GM19372 (cell line): ENCODE measurements around the gene ZNF578.
"Not testable (repeated sequence)": the region's sequence is repeated elsewhere in the genome, so short reads cannot be mapped to it uniquely, and the experiment has no call there.

Experiments used
- ATAC-seq: cut with Tn5 transposase; IDR thresholded peaks from one replicate; pipeline ENCODE4 v1.9.1; 2021; ENCODE audit warnings: mild to moderate bottlenecking, low read depth, moderate library complexity; ENCODE audit not compliant: unreplicated experiment

The ZNF578 gene

GRCh38 chr19:52453324-52454094 lies at the start of gene ZNF578:
Gene ZNF578, plus strand, starts transcription at chr19:52453553. Its CDS starts 48,293 bp downstream, at chr19:52501846.
- ATAC-seq, result no peak

DNA sequence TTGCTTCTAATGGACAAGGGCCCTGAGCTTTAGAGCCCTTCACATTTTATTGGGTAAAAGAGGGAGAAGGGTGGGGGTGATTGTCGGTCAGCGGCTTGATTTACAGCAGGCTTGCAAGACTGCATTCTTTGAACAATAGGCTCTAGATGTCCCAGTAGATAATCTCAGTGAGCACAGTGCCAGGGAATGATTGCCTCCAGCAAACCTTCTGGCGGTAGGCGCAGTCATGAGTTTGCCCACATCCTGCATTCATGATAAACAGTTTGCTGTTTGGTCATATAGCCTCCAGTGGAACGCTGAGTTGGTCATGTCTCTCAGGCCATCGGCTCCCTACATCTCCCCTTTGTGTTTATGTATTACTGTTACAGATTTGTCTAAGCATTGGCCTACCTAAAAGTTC lies 43.1 kb upstream of the ZNF578 start:
- ATAC-seq, result no peak

GRCh38 chr19:52415711-52416110 lies 37.6 kb upstream of the ZNF578 start:
- no peak for ATAC-seq

DNA sequence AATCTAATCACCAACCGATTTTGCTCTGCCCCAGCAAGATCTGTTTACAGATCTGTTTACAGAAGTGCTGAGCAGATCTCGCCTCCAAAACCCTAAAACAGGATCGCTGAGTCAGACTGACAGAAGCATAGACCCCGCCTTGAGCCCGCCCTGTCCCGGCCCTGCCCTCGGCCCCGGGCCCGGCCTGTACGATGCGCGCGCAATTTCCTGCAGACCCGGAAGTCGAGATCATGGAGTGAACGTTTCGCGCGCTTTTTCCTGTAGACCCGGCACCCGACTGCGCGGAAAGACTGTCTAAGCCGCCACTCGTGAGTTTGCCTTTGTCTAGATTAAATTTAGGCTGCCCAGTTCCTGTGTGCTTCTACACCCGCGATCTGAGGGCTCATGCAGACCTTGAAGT lies 24.4 kb upstream of the ZNF578 start, which contains the start of gene ZNF534:
Gene ZNF534, plus strand, starts transcription at position 212 of the 400 bp plus-strand sequence. CDS start 2,327 bp downstream, outside the sequence.
- no peak for ATAC-seq

DNA sequence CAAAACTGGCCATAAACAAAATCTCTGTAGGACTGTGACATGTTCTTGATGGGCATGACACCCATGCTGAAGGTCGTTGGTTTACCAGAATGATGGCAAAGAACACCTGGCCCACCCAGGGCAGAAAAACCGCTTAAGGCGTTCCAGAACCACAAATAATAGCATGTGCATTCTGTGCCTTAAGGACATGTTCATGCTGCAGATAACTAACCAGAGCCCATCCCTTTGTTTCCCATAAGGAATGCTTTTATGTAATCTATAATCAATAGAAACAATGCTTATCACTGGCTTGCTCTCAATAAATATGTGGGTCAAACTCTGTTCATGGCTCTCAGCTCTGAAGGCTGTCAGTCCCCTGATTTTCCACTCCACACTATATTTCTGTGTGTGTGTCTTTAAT lies 11.2 kb upstream of the ZNF578 start:
- ATAC-seq, result no peak

DNA sequence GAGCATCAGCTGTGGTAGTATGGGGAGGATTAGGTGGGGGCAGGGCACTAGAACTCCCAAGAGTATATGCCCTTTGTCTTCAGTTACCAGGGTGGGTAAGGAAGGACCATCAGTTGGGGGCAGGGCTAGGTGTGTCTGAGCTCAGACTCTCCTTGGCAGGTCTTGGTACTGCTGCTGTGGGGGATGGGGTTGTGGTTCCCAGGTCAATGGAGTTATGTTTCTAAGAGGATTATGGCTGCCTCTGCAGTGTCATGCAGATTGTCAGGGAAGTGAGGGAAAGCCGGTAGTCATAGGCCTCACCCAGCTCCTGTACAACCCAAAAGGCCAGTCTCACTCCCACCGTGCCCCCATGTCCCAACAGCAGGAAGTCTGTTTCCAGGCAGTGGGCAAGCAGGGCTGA lies 8.8 kb upstream of the ZNF578 start:
- no peak for ATAC-seq

- no peak for ATAC-seq
These were observed 2.1 kb upstream of the ZNF578 start for GRCh38 chr19:52451241-52451640.

- no peak for ATAC-seq
These were observed 11.6 kb downstream of the ZNF578 start for GRCh38 chr19:52464798-52465470.

DNA sequence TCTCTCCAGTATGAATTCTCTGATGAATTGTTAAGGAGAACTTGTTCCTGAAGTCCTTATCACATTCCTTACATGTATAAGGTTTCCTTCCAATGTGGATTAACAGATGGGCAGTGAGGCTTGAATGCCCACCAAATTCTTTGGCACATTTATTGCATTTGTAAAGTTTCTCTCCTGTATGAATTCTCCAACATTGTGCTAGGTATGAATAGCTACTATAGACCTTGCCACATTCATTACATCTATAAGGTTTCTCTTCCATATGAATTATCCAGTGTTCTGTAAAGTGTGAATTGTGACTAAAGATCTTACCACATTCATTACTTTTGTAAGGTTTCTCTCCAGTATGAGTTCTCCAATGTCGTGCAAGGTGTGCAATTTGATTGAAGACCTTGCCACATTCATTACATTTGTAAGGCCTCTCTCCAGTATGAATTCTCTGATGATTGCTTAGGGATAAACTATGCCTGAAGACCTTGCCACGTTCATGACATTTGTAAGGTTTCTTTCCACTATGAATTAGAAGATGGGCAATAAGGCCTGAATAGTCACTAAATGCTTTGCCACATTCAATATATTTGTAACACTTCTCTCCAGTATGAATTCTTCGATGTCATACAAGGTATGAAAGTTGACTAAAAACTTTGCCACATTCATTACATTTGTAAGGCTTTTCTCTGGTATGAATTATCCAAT lies 20.4 kb downstream of the ZNF578 start:
- no peak for ATAC-seq

DNA sequence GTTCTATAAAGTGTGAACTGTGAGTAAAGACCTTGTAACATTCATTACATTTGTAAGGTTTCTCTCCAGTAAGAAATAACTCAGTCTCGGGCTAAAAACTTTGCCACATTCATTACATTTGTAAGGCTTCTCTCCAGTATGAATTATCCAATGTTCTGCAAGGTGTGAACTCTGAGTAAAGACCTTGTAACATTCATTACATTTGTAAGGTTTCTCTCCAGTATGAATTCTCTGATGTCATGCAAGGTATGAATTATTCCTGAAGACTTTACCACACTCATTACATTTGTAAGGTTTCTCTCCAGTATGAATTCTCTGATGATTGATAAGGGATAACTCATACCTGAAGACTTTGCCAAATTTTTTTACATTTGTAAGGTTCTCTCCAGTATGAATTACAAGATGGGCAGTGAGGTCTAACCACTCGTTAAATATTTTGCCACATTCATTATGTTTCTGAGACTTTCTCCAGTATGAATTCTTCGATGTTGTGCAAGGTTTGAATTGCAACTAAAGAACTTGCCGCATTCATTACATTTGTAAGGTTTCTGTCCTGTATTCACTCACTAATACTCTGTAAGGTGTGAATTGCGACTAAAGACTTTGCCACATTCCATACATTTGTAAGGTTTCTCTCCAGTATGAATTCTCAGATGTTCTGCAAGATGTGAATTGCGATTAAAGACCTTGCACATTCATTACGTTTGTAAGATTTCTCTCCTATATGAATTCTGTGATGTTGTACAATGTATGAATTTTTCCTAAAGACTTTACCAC lies 21.2 kb downstream of the ZNF578 start:
- ATAC-seq, result no peak

DNA sequence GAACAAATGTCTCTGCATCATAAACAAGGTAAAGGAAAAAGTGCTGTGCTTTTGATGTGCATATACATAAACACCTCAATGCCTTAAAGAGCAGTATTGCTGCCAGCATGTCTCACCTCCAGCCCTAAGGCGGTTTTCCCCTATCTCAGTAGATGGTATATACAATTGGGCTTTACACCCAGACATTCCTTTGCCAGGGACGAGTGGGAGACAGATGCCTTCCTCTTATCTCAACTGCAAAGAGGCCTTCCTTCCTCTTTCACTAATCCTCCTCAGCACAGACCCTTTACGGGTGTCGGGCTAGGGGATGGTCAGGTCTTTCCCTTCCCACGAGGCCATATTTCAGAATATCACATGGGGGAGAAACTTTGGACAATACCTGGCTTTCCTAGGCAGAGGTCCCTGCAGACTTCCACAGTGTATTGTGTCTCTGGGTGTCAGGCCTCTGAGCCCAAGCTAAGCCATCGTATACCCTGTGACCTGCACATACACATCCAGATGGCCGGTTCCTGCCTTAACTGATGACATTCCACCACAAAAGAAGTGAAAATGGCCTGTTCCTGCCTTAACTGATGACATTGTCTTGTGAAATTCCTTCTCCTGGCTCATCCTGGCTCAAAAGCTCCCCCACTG lies 30.9 kb downstream of the ZNF578 start:
- ATAC-seq, result not testable (repeated sequence)

GRCh38 chr19:52485064-52485463 lies 31.7 kb downstream of the ZNF578 start:
- not testable (repeated sequence) for ATAC-seq

DNA sequence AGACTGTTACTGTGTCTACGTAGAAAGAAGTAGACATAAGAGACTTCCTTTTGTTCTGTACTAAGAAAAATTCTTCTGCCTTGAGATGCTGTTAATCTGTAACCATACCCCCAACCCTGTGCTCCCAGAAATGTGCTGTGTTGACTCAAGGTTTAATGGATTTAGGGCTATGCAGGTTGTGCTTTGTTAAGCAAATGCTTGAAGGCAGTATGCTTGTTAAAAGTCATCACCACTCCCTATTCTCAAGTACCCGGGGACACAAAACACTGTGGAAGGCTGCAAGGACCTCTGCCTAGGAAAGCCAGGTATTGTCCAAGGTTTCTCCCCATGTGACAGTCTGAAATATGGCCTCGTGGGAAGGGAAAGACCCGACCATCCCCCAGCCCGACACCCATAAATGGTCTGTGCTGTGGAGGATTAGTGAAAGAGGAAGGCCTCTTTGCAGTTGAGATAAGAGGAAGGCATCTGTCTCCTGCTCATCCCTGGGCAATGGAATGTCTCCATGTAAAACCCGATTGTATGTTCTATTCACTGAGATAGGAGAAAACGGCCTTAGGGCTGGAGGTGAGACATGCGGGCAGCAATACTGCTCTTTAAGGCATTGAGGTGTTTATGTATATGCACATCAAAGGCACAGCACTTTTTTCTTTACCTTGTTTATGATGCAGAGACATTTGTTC lies 32.3 kb downstream of the ZNF578 start:
- not testable (repeated sequence) for ATAC-seq

GRCh38 chr19:52492201-52492993 lies 39.0 kb downstream of the ZNF578 start:
- ATAC-seq, result no peak

DNA sequence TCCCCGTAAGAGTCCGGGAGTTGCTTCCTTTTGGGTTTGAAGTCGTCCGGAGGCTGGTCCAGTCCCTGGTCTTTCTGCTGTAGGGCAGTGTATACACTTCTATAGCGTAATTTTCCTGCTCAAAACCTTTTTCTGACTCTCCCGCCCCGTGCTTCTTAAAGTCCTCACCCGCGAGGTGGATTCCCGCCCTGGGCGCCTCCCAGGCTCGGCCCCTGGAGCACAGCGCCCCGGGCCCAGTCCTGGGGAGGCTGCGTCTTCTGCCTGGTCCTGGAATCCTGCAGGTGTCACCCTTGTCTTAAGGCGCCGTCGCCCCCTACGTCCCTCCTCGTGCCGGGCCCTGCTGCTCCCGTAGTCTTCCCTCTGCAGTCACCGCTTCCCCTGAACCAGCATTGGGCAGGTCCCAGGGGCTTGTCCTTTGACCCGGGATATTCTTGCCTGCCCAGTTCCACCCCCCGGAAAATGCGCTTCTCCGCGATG lies 39.7 kb downstream of the ZNF578 start:
- ATAC-seq, result no peak

DNA sequence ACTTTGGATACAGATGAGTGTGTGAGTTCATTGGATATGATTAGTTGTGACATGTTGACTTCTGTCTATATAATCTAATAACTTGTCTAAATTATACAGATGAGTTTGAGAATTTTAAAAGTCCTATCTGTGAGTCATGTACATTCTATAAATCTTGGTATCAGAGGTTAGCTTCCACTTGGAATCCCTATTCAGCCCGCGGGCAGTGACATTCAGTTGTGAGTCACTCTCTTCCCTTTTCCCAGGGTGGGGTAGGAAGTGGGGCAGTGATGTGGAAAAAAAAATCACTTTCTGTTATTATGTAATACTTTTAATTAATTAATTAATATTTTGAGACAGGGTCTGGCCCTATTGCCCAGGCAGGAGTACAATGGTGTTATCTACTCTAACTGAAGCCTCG lies 41.2 kb downstream of the ZNF578 start:
- no peak for ATAC-seq

DNA sequence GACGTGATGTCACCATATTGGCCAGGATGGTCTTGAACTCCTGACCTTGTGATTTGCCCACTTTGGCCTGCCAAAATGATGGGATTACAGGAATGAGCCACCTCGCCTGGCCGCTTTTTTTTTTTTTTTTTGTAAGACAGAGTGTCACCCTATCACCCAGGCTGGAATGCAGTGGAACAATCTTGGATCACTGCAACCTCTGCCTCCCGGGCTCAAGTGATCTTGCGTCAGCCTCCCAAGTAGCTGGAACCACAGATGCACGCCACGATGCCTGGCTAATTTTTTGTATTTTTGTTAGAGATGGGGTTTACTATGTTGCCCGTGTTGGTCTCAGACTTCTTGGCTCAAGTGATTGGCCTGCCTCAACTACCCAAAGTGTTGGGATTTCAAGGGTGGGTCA lies 45.2 kb downstream of the ZNF578 start:
- no peak for ATAC-seq

DNA sequence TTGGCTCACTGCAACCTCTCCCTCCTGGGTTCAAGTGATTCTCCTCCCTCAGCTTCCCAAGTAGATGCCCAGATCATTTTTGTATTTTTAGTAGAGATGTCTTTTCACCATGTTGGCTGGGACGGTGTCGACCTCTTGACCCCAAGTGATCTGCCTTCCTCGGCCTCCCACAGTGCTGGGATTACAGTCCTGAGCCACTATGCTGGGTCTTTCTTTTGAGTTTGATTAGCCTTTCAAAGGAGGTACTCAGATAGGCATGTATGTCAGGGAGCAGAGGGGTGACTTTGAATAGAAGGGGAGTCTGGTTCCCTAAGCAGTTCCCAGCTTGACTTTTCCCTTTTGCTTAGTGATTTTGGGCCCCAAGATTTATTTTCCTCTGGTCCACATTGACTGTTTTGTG lies 47.1 kb downstream of the ZNF578 start:
- ATAC-seq, result not testable (repeated sequence)

DNA sequence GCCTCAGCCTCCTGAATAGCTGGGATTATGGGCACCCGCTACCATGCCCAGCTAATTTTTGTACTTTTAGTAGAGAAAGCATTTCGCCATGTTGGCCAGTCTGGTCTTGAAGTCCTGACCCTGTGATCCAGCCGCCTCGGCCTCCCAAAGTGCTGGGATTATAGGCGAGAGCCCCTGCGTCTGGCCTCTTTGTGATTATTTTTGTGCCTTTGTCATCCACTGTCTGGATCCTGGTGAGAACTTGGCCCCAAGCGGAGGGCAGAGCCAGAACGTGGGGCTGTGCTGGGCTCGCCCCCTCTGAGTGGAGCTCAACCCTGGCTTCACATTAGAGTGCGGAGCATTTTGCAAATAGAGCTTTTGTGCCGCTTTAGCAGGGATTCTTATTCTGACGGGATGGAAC lies 47.6 kb downstream of the ZNF578 start:
- ATAC-seq, result not testable (repeated sequence)
